ENCODE measurements around the gene PHF20.
"Not testable (repeated sequence)": the region's sequence is repeated elsewhere in the genome, so short reads cannot be mapped to it uniquely, and the experiment has no call there.

Gene PHF20

DNA sequence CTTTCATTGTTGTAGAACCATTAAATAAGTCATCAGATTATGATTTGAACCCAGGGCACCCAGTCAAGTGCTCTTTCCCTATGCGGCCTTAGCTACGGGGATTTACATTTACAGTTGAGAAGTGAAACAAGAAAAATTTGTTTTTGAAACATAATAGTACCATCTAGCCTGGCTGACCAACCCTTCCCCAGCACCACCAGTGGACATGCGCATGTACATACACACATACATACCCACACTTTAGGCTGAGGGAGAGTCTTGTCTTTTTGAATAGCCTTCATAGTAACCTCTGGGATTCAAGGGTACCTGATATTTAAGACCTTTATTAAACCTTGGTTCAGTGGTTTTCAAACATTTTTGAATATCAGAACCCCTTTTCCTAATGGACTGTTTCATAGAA is 148.7 kb downstream of the PHF20 start:
- no peak for DNase-seq (ENCODE audit: low spot score)

DNA sequence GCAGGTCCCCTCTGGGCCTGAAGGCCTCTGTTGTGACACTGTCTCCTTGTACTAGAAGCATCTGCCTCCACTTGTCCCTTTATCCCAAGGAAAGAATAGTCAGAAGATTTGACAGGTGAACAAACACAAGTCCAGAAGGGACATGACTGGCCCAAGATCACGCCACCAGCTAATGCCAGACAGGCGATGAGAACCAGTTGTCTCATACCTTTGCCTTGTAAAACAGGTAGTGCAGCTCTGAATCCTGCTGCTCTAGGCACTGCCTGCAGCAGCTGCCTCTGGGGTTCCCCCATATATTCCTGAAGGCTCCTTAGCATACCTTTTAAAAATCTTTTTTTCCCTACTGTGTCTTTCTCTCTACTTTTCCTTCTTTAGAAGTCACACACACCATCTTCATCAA is 157.5 kb downstream of the PHF20 start:
- DNase-seq (ENCODE audit: low spot score), result no peak

DNA sequence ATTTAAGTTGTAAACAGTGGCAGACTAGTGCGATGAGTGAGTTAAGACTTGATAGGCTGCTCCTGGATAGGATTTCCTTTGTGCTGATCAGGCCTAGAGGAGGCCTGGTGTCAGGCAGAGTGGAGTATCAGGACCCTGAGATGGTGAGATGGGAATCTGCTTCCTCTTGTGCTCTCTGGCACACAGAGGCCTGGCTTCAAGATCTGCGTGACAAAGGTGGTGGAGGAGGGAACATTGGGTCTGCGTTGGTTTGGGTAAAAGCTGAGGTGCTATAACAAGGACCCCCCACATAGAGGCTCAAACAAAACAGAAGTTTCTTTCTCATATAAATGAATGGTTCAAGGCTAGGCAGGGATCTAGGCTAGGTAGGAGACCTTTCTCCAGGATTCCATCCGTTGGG is 162.2 kb downstream of the PHF20 start:
- no peak for DNase-seq (ENCODE audit: low spot score)

DNA sequence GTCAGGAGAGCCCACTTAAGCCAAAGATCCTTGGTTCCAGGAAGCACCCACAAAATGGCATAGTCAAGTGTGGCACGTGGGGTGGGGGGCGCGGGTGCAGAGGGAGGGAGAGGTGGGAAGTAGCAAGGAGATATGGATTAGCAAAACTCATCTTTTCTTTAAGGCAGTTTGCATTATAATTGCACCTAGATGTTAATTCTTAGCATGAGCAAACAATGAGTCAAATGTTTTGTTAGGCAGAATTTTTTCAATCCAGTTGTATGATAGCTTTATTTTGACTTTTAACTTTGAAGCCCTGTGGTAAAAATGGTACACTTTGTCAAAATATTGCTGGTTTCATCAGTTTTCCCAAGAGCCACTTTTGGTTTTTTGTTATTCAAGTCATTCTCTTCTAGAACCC is 167.4 kb downstream of the PHF20 start:
- DNase-seq (ENCODE audit: low spot score), result no peak

DNA sequence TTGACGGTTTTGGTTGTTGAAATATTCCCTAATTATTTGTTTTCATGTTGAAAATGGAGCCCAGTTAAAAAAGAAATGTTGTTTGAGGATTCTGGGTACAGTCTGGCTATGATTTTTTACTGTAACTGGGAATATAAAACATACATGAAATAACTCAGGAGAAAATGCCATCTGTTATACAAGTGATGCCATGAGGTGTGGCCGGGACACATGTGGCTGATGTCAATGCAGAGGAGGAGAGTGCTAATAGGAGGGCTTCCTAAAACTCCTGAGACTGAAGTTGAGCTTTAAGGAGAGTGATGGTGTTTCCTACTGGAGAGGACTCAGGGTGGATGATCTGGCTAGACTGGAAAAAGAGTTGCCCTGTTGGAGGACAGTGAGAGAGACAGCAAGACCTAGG is 169.8 kb downstream of the PHF20 start:
- DNase-seq (ENCODE audit: low spot score), result no peak

DNA sequence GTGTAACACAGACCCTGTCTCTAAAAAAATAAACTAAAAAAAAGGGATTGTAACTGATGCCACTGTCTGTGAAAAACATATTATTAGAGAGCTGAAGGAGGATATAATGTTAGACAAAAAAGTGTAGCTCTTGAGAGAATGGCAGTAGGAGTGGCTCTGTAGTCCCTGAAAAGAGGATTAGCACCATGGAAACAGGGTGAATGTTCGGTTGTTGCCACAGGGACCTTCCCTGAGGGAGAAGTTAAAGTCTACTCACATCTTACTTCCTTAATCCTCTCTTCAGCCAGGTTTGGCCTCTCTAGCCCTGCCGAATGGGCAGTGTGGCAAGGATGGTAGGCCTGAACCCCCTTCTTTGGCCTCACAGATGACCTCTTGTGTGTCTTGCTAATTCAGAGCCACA is 170.4 kb downstream of the PHF20 start:
- DNase-seq (ENCODE audit: low spot score), result no peak

DNA sequence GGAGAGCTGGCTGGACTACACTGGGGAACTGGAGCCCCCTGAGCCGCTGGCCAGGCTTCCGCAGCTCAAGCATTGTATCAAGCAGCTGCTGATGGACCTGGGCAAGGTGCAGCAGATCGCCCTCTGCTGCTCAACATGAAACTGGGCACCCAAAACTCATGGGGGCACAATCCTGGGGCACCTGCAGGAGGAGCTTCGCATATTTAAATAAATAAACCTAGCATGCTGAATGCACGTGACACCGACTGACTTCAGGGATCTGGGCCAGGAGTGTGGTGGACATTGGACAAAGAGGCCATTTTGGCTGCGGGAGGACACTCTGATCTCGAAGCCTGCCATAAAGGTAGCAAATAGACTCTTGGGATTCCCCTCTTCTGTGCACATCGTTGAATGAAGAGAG is 175.7 kb downstream of the PHF20 start:
- DNase-seq (ENCODE audit: low spot score), result peak; percentile 11

DNA sequence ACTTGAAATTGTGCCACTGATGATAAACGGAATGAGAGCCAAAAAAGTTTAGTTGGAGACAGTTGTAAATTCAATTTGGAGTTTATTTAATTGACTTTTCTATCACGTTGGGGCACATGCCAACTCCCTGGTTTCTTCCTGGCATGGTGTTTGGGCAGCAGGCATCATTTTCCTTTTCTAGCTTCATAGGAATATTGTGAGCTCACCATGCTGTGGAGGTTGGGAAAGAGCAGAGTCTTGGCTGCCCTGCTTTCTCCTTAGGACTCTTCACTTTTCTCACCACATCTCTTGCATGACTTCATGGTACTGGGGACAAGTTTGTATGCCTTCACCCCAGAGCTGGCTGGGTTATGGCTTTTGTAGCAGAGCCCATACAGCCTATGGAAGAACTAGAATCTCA is 176.1 kb downstream of the PHF20 start:
- DNase-seq (ENCODE audit: low spot score), result no peak

DNA sequence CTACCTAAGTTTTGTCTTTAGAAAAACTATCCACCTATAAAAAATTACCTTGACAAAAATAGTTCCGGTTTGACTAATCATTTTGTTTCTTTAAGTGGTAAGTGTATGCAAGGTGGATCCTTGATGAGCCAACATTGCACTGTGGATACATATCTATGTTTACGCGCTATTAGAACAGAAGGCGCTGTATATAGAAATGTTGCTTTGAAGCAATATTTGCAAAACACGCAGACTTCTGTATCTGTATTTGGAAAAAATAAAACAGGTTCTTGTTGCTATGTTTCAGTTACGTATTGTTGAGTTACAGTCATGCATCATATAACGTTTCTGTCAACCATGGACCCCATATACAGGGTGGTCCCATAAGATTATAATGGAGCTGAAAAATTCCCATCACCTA is 178.3 kb downstream of the PHF20 start:
- DNase-seq (ENCODE audit: low spot score), result no peak

DNA sequence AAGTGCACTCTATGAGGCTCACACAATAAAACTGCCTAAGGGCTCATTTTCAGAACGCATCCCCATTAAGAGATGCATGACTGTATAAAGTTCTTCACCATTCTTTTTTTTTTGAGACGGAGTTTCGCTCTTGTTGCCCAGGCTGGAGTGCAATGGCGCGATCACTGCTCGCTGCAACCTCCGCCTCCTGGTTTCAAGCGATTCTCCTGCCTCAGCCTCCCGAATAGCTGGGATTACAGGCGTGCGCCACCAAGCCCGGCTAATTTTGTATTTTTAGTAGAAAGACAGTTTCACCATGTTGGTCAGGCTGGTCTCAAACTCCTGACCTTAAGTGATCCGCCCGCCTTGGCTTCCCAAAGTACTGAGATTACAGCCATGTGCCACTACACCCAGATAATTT is 180.3 kb downstream of the PHF20 start:
- DNase-seq (ENCODE audit: low spot score), result not testable (repeated sequence)

DNA sequence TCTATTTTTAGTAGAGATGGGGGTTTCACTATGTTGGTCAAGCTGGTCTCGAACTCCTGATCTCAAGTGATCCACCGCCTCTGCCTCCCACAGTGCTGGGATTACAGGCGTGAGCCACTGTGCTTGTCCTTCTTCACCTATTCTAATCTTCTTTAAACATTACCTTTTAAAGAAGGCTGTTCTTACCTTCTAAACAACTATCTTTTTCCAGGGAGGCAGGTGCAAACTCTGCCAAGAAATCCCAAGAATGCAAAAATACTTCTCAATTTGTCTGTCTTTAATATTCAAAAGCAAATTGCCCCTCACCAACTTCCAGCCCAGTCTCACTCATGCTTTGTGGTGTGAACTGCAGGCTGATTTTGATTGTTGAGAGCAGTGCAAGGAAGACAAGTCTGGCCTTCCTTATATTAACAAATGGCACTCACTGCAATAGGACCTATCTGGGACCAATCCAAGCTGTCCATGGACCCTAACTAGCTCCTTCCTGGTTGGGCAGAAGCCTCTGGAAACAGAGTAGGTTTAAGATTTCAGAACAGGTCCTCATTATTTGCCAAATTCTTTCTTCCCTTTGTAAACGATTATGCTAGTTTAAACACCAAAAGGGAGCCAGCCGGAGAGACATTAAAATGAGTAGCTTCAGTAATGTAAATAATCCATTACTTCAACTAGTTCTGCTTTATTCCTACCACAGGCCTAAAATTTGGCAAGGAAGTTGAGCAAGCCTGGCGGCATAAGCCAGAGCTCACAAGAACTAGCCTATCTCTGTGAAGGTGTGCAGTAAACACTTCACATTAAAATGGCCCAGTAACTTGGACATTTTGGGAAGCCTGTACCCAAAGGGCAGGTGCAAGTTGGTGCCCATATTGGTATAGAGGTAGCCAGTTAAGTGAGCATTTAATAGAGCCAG is 180.9 kb downstream of the PHF20 start:
- no peak for DNase-seq (ENCODE audit: low spot score)

DNA sequence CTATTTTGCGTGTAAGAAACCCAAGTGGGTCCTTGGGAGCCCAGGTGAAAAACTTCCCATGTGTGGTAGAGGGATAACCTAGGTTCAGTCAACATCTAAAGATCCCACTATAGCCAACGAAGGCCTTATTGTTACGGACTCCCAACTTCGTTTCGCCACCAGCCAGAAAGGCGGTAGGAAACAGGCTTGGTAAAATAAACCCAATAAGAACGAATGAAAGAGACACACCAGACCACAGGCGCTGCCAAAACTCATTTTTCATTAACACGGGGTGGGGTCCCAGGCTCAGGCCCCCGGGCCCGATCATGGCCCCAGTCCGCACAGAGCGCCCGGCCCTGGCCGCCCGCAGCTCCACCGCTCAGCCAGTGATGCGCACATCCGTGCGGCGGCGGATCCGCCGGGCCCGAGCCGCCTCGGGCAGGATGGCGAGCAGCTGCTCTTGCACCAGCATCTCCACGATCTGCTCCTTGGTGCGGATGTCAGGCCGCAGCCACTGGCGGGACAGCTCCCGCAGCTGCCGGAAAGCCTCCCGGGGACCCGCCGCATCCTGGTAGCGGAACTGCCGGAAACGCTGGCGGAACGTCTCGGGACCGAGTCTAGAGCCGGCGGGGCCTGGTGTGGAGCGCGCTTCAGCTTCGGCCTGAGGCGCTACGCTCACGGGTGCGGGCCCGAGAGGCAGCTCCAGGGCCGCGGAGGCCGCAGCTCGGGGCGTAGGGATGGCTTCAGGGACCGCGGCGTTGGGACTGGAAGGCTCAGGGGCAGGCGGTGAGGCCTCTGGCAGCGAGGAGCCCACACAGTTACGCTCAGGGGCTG is 181.8 kb downstream of the PHF20 start:
- DNase-seq (ENCODE audit: low spot score), result peak; percentile 55

DNA sequence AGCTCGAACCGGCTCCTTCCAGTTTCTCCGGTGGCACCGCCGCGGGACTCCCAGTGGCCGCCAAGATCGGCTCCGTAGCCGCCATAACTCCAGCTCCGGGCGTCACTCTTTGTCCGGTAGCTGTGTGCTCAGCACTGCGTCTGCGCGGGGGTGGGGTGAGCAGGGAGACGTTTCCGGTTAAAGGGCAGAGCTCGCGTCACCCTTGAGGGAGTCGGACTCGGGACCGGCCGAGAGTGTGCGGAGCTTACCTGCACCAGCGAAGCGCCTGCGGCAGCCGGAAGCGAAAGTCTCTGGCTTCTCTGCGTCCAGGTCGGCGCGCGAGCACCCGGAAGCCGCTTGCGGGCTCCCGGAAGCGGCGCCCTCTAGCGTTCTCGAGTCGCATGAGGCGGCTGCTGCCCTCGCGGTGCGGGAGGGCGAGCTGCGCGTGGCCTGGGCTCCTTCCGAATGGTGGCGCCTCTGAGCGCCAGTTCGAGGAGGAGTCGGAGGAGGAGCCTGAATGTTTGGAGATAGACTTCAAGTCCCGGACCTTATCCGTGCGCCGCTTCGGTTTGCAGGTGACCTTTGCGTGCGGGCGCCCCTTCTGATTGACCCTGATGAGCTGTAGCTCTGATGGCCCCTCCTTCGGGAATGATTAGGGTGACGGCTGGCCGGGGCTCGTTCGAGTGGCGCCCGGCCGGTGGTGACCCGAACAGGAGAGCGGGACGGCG is 182.5 kb downstream of the PHF20 start, which contains the start of gene SCAND1:
TSS of gene SCAND1 (minus strand) at position 303 of the 707 bp plus-strand sequence. CDS start at position 85, 218 bp downstream.
- DNase-seq (ENCODE audit: low spot score), result peak; percentile 97

DNA sequence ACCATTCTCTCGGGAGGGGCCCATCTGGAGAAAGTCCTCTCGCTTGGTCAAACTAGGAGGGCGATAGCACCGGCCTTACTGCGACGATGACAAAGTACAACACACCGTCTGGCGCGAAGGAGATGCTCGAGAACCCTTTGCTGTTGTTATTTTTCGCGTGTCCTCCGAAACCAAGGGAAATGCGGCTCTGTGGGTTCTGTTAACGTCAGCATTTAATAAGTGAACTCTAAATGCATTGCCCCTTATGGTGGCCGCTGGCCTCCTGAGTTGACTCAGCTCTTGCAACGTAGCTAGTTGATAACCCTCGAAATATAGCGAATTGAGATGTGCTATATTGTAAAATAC is 183.1 kb downstream of the PHF20 start:
- peak; percentile 34 for DNase-seq (ENCODE audit: low spot score)

DNA sequence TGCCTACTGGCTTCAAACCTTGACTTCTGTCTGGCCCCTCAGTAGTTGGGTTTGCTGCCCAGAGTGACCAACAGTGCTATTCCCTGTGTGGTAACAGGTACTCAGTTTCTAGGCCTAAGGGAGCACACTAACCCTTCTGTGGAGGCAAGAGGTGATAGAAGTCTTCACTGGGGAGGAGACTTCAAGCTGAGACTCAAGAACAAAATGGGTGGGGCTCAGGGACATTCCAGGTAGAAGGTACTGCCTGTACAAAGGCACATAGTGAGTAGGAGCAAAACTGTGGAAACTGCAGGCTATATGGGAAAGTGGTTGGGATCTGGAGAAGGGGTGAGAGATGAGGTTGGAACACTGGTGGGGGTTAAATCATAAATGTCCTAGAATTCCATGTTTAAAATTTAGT is 184.8 kb downstream of the PHF20 start:
- DNase-seq (ENCODE audit: low spot score), result no peak

DNA sequence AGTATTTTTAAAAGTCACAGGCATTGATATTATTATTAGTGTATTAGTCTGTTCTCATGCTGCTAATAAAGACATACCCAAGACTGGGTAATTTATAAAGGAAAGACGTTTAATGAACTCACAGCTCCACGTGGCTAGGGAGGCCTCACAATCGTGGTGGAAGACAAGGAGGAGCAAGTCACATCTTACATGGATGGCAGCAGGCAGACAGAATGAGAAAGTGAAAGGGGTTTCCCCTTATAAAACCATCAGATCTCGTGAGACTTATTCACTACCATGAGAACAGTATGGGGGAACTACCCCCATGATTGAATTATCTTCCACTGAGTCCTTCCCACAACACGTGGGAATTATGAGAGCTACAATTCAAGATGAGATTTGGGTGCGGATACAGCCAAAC is 187.5 kb downstream of the PHF20 start:
- not testable (repeated sequence) for DNase-seq (ENCODE audit: low spot score)

DNA sequence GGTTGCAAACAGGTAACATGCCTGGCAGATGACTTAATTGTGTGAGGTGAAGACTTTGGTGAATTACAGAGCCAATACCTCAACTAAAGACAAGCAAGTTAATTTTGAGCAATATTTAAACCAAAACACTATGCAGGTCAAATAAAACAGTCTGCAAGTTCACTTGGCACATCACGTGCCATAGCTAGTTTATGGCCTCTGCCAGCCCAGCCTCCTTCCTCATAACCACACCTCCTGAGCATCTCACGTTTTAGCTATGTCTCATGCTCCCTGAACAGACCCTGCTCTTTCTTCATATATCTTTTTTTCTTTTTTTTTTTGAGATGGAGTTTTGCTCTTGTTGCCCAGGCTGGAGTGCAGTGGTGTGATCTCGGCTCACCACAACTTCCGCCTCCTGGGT is 192.1 kb downstream of the PHF20 start:
- no peak for DNase-seq (ENCODE audit: low spot score)

DNA sequence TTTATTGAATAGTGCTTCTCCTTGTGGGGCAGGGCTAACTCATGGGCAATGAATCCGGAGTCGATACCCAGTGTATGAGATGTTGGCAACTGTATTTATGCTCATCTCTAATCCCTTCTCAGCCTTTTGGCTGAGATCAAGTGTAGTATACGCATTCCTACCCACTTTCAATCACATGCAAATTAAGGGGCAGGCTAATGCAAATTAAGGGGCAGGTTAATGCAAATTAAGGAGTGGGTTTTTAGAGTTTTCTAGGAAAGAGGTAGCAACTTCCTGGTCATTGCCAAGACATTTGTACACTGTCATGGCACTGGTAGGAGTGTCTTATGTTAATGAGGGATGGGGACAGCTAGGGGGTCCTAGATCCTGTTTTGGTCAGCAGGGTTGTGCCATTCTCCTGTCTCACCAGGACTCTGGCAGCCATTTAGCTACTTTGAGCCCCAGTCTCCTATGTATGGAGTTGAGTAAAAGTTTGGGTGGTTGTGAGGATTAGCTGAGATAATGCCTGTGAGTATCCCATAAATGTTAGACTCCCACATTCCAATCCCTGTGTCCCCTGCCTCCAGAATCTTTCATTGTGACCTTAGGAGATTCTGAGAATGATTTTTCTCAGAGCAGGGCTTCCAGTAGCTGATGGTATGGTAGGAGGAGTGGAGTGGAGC is 196.3 kb downstream of the PHF20 start, which contains the start of gene CNBD2:
TSS of gene CNBD2 (plus strand) at position 612 of the 662 bp plus-strand sequence. CDS start 173 bp downstream, outside the sequence.
- no peak for DNase-seq (ENCODE audit: low spot score)

DNA sequence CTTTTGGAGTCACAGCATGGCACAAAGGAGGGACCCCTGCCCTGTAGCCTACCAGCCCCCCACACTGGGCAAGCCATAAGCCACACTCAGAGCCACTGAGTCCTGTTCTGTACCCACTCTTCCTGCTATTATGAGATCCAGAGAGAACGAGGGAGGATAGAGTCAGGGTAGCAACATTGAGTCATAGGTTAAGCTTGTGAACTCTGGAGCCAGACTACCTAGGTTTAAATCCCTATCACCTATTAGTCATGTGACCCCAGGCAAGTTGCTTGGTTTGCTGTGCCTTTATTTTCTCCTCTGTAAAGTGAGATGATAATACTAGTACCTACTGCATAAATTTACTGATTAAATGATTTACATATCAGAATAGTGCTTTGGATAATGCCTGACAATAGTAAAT is 197.1 kb downstream of the PHF20 start:
- DNase-seq (ENCODE audit: low spot score), result no peak

DNA sequence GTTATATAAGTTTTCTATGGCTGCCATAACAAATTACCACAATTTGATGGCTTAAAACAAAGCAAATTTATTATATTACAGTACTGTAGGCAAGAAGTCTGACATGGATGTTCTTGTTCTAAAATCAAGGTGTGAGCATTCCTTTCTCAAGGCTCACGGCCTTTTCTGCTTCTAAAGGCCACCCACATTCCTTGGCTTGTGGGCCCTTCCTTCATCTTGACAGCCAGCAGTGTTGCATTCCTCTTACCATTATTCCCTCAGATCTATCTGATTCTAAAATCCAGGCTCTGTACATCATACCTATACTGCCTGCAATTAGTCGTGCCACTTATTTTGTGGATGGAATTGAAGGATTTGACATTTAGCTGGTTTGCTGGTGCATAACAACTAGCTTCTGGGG is 200.2 kb downstream of the PHF20 start:
- no peak for DNase-seq (ENCODE audit: low spot score)

DNA sequence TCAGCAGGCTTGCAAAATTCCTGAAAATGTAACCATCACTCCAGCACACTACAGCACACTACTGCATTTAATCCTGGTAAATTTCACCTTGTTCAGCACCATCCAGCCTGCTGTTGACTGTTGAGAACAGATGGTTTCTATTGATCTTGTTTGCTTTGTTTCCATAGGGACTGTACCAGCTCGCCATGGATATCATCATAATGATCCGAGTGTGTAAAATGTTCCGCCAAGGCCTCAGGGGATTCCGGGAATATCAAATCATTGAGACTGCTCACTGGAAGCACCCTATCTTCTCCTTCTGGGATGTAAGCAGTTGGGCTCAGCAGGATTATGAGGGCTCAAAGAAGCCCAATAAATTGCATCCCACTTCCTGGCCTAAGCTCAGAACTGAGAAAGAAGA is 200.6 kb downstream of the PHF20 start:
- DNase-seq (ENCODE audit: low spot score), result no peak

DNA sequence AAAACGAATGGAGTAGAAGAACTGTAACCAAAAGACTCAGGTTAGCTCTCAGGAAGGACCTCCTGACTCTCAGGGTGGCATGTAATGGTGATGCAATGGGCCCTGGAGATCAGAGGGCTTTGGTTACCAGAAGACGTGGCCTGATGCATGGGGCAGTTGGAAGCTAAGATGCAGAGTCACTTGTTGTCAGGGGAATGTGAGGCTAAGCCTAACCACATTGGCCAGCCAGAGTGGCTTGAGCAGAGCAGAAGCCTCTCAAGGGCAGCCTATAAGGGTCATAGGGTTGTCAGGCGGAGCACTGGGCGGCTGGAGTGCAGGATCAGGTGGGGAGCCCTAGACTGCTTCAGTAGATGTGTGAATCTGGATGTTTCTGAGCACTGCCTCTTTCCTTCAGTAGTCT is 202.4 kb downstream of the PHF20 start:
- no peak for DNase-seq (ENCODE audit: low spot score)

Measured in CD4-positive, alpha-beta T cell treated with Interleukin-2 at 100 ng/mL for 4 hours (primary cell).